ENCODE results near the gene ZNF202.

Gene ZNF202

GRCh38 chr11:123696183-123696582 is 45.3 kb downstream of the ZNF202 start:
- H3K27ac ChIP-seq (ENCODE audit: low read depth, low read length, poor library complexity, severe bottlenecking), result no peak overlapping the region
- H3K36me3 ChIP-seq (ENCODE audit: insufficient read depth, low read length), result no peaks in the 10 kb centered on the region
- no peak overlapping the region for H3K4me2 ChIP-seq (ENCODE audit: low read length)
- no peaks in the 10 kb centered on the region for H4K20me1 ChIP-seq (ENCODE audit: insufficient read depth, low read length)
- H3K27me3 ChIP-seq (ENCODE audit: insufficient read depth, low read length), result no peaks in the 10 kb centered on the region
- no peak for TF ChIP-seq EZH2 (IDR thresholded peaks at IDR 0.05; ENCODE audit: borderline replicate concordance, low read length)
- TF ChIP-seq, protein P1, sequence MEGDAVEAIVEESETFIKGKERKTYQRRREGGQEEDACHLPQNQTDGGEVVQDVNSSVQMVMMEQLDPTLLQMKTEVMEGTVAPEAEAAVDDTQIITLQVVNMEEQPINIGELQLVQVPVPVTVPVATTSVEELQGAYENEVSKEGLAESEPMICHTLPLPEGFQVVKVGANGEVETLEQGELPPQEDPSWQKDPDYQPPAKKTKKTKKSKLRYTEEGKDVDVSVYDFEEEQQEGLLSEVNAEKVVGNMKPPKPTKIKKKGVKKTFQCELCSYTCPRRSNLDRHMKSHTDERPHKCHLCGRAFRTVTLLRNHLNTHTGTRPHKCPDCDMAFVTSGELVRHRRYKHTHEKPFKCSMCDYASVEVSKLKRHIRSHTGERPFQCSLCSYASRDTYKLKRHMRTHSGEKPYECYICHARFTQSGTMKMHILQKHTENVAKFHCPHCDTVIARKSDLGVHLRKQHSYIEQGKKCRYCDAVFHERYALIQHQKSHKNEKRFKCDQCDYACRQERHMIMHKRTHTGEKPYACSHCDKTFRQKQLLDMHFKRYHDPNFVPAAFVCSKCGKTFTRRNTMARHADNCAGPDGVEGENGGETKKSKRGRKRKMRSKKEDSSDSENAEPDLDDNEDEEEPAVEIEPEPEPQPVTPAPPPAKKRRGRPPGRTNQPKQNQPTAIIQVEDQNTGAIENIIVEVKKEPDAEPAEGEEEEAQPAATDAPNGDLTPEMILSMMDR (IDR thresholded peaks at IDR 0.05; ENCODE audit: low read length), result no peak
- no peak overlapping the region for H2AFZ ChIP-seq (ENCODE audit: low read length)
- no peak overlapping the region for H3K9ac ChIP-seq (ENCODE audit: low read length)
- no peaks in the 10 kb centered on the region for H3F3A ChIP-seq (ENCODE audit: insufficient read depth, low read length)
- no peaks in the 10 kb centered on the region for H3K79me2 ChIP-seq (ENCODE audit: insufficient read depth, low read length)
- H3K9me3 ChIP-seq (ENCODE audit: low read length), result no peaks in the 10 kb centered on the region
- H3K9me2 ChIP-seq (ENCODE audit: low read depth, low read length), result no peaks in the 10 kb centered on the region
- H3K4me1 ChIP-seq (ENCODE audit: insufficient read depth, low read length, severe bottlenecking), result no peaks in the 10 kb centered on the region
- H3K4me3 ChIP-seq (ENCODE audit: low read depth, low read length, poor library complexity, severe bottlenecking), result no peak overlapping the region

GRCh38 chr11:123695231-123695630 is 46.2 kb downstream of the ZNF202 start:
- Histone ChIP-seq H3K9me2 (ENCODE audit: low read depth, low read length) (no peaks in the 10 kb centered on the region), H3K4me3 (ENCODE audit: low read depth, low read length, poor library complexity, severe bottlenecking) (no peak overlapping the region)

GRCh38 chr11:123694551-123694950 is 46.9 kb downstream of the ZNF202 start:
- H3K27ac ChIP-seq (ENCODE audit: low read depth, low read length, poor library complexity, severe bottlenecking), result no peak overlapping the region
- H3K36me3 ChIP-seq (ENCODE audit: insufficient read depth, low read length), result no peaks in the 10 kb centered on the region
- H3K9ac ChIP-seq (ENCODE audit: low read length), result no peak overlapping the region
- H3K9me2 ChIP-seq (ENCODE audit: low read depth, low read length), result no peaks in the 10 kb centered on the region
- H2AFZ ChIP-seq (ENCODE audit: low read length), result no peak overlapping the region
- H3F3A ChIP-seq (ENCODE audit: insufficient read depth, low read length), result no peaks in the 10 kb centered on the region
- H3K9me3 ChIP-seq (ENCODE audit: low read length), result no peaks in the 10 kb centered on the region
- no peaks in the 10 kb centered on the region for H4K20me1 ChIP-seq (ENCODE audit: insufficient read depth, low read length)
- no peaks in the 10 kb centered on the region for H3K27me3 ChIP-seq (ENCODE audit: insufficient read depth, low read length)
- no peaks in the 10 kb centered on the region for H3K4me1 ChIP-seq (ENCODE audit: insufficient read depth, low read length, severe bottlenecking)
- no peak overlapping the region for H3K4me3 ChIP-seq (ENCODE audit: low read depth, low read length, poor library complexity, severe bottlenecking)
- no peak for TF ChIP-seq EZH2 (IDR thresholded peaks at IDR 0.05; ENCODE audit: borderline replicate concordance, low read length)
- TF ChIP-seq, protein P1 (IDR thresholded peaks at IDR 0.05; ENCODE audit: low read length), result no peak
- H3K4me2 ChIP-seq (ENCODE audit: low read length), result no peak overlapping the region
- no peaks in the 10 kb centered on the region for H3K79me2 ChIP-seq (ENCODE audit: insufficient read depth, low read length)

More at GRCh38 chr11:123695231-123695630, 46.2 kb downstream of the ZNF202 start:
- no peaks in the 10 kb centered on the region for H3K36me3 ChIP-seq (ENCODE audit: insufficient read depth, low read length)
- no peak overlapping the region for H3K27ac ChIP-seq (ENCODE audit: low read depth, low read length, poor library complexity, severe bottlenecking)
- H3K4me2 ChIP-seq (ENCODE audit: low read length), result no peak overlapping the region
- TF ChIP-seq, protein P1 (IDR thresholded peaks at IDR 0.05; ENCODE audit: low read length), result no peak
- no peak for TF ChIP-seq EZH2 (IDR thresholded peaks at IDR 0.05; ENCODE audit: borderline replicate concordance, low read length)
- H3K4me1 ChIP-seq (ENCODE audit: insufficient read depth, low read length, severe bottlenecking), result no peaks in the 10 kb centered on the region
- H3K9ac ChIP-seq (ENCODE audit: low read length), result no peak overlapping the region
- H4K20me1 ChIP-seq (ENCODE audit: insufficient read depth, low read length), result no peaks in the 10 kb centered on the region
- no peaks in the 10 kb centered on the region for H3K79me2 ChIP-seq (ENCODE audit: insufficient read depth, low read length)
- H3K27me3 ChIP-seq (ENCODE audit: insufficient read depth, low read length), result no peaks in the 10 kb centered on the region
- H3K9me3 ChIP-seq (ENCODE audit: low read length), result no peaks in the 10 kb centered on the region
- no peak overlapping the region for H2AFZ ChIP-seq (ENCODE audit: low read length)
- no peaks in the 10 kb centered on the region for H3F3A ChIP-seq (ENCODE audit: insufficient read depth, low read length)
